HG03139 (cell line): Measurements from ENCODE around the gene CDK4.
"Not testable (repeated sequence)": the region's sequence is repeated elsewhere in the genome, so short reads cannot be mapped to it uniquely, and the experiment has no call there.

ENCODE experiments used
- ATAC-seq: cut with Tn5 transposase; IDR thresholded peaks from one replicate; pipeline ENCODE4 v1.9.1; 2021; ENCODE audit not compliant: unreplicated experiment

The CDK4 gene

DNA sequence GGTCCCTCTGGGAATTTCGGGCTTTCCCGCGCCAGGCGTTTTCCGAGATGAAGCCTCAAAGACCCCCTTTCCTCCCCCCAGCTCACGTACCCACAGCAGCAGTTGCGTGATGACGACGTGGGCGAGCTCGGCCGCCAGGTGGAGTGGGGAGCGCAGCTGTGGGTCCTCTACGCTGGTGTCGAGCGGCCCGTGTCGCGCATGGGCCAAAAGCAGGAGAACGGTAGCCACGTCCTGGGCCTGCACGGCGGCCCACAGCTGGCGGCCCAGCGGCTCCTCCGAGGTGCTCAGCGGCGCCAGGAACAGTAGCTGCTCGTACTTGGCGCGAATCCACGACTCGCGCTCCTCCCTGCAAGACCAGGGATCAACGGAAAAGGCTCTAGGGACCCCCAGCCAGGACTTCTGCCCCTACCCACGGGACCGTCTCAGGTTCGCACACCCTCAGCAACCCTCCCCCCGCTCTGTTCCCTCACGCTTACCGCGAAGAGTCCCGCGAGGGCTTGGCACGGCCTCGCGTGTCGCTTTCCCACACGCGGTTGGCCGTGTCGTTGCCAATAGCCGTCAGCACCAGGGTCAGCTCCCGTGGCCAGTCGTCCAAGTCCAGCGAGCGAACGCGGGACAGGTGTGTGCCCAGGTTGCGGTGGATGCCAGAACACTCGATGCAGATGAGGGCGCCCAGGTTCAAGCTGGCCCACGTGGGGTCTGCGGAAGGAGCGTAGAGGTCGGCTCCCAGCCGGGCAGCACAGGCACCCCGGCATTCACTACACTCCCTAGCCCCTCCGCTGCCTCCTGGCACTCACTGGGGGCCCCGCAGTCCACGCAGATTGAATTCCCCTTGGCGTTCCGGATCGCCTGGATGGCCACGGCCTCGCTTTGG, 25.0 kb downstream of the CDK4 start:
- ATAC-seq = no peak

DNA sequence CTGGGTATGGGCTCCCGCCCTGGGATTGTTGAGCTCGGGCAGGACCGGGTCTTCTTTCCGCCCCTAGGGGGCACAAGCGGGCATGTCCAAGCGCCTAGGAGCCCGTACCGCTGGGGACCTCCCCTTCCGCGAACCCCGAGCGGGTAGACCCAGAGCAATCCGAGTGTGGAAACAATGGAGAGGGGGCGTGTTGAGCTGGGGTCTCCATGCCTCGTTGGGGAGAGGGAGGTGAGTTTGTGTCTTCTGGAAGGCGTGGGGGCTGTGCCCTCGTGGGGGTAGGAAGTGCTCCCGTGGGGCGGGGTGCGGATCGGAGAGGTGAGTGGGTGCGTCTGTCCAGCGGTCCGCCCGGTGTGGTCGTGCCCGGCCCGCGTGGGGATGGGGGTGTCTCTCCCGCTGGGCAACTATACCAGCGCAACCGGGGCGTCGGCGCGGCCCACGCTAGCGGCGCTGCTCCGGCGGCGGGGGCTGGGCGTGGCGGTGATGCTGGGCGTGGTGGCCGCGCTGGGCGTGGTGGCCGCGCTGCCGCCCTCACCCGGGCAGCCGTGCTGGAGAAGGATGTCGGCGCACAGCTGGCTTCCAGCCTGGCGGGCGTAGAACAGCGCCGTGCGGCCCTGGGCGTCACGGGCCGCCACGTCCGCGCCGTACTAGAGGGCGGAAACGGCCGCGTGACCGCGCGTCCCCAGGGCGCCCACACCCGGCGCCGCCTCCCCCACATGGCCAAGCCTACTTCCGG, 25.8 kb downstream of the CDK4 start:
- no peak for ATAC-seq

DNA sequence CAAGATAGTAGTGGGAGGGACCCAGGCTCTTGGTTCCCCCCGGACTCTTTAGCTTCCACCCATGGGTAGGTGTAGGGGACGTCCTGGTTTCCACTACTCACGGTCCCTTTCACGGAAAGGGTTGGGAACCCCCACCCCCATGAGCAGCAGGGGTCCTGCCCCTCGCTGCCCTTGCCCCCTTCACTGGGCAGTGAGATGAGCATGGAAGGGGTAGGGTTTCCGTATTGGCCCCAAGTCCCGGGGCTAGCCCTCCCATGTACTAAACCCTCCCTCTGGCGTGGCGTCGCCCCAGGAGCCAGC, 26.3 kb downstream of the CDK4 start:
- no peak for ATAC-seq

DNA sequence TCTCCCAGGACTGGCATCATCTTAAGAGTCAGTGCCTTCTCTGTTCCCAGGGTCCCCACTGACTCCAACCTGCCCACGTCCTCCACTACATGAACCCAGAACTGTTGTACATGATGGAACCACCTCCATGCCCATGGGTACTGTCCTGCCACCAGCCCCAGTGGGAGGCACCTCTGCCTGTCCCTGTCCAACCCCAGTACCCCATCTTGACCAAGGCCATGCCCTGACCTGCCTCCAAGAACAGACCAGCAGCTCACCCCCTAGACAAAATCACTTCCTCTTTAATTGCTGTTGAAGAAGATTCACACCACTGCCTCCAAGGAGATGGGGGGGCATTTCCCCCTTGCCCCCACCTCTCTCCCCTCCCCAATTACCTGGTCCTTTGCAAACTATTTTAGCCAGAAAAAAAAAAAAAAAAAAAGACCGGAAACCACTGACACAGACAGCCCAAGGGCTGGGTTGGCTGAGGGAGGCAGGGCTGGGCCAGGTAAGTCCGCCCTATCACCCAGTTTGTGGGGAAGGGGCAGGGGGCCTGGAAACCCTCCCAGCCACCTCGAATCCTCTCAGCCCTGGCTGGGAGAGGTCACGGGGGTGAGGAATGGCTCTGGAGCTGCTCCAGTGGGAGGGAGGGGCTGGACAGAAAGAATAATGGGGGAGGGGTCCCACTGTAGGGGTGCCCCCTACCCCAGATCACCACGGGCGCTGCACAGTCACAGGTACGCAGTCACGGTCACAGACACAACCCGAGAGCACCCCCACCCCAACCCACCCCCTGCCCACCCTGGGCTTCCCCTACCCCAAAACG, 27.0 kb downstream of the CDK4 start:
- ATAC-seq = no peak

DNA sequence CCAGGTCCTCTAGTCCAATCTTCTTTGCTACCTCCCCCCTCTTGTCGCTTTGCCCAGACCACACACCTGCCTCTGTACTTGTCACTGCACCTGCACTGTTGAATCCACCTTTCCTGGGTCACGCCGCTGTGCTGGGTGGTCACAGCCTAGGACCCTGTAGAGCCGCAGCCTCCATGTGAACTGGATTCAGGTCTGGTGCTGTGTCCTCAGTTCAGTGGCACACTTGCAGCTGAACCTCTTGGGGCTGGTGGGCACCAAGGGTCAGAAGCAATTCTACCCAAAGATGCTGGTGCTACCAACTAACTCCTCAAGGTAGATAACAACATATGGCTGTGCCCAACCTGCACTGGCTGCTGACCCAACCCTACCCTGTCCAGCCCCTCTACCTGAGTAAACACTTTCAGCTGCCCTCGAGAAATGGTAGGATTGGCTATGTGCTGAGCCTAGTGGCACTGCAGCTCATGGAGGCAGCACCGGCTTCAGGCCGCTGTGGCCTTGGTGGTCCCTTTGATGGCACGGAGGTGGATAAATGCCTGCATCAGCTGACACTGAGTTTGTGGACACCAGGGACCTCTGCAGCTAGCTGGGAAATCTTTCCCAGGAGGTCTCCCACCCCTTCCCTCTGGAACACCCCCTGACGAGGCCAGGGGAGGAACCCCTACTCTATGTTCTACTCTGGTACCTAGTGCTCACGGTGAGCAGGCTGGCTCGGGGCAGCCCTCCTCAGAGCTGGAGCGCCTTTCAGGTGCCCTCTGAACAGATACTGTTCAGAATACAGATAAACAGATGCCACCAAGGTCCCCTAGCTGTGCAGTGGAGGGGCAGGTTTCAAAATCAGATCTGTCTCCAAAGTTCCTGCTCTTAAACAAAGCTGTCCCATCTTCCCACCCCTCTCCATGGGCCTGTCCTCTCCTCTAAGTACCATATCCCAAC, 27.8 kb downstream of the CDK4 start:
- no peak for ATAC-seq

DNA sequence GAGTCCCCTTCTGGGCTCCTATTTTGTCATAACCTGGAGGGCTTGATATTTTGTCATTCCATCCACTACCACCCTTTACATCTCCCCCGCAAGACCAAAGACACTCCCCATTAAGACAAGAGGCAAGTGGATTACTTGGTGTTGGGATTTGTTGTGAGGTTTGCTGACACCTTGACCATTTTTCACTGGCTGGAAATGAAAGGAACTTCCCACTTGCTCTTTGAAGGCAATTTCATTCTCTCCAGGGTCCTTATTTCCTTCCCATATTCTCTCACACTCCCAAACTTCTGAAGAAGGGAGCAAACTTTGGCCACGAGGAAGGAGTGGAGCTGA, 28.5 kb downstream of the CDK4 start:
- no peak for ATAC-seq

DNA sequence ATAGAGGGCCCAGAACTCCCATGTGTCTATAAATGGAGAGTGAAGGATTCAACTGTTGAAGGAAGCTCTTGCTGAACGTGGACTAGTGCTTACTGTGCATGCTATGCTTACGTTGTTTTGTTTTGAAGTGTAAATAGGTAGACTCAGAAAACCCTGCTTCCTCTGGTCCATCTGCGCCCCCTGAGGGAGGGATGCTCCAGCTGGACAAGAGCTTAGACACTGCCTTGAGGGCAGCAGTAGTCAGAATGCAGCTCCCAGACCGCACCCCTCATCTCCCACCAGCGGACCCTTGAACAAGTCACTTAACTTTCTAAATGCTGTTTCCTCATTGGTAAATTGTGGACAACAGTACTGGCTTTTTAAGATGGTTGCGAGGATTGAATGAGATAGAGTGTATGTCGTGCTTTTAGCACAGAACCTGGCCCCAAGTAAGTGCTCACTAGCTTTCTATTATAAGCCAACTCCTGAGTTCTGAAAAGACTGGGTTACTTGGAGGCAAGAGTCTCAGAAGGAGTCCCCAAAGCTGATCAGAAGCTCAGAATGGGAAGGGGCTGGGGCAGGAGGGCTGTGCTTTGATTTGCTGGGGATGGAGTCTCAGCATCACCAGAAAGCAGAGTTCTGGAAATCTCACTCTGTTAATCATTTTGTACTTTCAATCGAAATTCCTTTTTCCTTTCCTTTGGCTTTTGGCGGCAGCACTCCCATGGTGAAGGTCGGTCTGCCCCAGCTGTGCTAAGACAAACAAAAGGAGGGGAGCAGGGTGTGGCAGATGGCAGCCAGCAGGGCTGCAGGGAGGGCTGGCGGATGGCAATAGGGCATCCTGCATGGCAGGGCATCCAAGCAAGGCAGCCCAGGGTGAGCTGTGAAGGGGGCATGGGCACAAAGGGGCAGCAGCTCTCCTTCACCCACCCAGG, 29.1 kb downstream of the CDK4 start:
- ATAC-seq = no peak

DNA sequence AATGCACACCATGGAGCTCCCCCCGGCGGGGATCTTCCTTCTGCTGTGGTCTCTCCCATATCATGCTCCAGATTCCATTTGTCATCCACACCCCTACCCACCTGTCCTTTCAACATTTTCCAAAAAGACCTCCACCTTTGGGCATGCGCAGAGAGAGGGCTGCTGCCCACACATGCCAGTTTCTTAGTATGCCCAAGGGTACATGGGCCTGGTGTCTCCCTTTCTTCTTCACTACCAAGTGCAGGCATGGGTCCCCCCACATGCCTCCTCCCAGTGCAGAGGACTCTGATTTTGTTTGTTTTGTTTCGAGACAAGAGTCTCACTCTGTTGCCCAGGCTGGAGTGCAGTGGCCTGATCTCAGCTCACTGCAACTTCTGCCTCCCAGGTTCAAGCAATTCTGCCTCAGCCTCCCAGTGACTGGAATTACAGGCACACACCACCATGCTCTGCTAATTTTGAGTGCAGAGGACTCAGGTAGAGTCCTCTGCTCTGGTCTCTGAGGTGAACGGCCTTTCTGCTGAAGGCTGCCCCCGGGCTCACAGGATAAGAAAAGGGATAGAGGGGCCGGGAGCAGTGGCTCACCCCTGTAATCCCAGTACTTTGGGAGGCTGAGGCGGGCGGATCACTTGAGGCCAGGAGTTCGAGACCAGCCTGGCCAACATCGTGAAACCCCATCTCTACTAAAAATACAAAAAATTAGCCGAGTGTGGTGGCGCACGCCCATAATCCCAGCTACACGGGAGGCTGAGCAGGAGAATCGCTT, 30.1 kb downstream of the CDK4 start:
- ATAC-seq = not testable (repeated sequence)

DNA sequence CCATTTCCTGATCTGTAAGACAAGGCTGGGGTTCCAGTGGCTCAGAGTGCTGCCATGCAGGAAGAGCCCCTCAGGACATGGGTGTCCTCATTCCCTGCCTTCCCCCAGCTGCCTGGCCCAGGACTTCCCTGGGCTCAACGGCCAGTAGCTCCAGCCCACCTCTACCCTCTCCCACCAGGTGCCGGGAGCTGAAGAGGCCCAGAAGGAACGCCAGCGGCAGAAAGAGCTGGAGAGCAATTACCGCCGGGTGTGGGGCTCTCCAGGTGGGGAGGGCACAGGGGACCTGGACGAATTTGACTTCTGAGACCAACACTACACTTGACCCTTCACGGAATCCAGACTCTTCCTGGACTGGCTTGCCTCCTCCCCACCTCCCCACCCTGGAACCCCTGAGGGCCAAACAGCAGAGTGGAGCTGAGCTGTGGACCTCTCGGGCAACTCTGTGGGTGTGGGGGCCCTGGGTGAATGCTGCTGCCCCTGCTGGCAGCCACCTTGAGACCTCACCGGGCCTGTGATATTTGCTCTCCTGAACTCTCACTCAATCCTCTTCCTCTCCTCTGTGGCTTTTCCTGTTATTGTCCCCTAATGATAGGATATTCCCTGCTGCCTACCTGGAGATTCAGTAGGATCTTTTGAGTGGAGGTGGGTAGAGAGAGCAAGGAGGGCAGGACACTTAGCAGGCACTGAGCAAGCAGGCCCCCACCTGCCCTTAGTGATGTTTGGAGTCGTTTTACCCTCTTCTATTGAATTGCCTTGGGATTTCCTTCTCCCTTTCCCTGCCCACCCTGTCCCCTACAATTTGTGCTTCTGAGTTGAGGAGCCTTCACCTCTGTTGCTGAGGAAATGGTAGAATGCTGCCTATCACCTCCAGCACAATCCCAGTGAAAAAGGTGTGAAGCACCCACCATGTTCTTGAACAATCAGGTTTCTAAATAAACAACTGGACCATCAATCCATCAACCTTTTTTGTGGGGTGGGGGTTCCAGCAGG, 31.2 kb downstream of the CDK4 start:
- no peak for ATAC-seq

DNA sequence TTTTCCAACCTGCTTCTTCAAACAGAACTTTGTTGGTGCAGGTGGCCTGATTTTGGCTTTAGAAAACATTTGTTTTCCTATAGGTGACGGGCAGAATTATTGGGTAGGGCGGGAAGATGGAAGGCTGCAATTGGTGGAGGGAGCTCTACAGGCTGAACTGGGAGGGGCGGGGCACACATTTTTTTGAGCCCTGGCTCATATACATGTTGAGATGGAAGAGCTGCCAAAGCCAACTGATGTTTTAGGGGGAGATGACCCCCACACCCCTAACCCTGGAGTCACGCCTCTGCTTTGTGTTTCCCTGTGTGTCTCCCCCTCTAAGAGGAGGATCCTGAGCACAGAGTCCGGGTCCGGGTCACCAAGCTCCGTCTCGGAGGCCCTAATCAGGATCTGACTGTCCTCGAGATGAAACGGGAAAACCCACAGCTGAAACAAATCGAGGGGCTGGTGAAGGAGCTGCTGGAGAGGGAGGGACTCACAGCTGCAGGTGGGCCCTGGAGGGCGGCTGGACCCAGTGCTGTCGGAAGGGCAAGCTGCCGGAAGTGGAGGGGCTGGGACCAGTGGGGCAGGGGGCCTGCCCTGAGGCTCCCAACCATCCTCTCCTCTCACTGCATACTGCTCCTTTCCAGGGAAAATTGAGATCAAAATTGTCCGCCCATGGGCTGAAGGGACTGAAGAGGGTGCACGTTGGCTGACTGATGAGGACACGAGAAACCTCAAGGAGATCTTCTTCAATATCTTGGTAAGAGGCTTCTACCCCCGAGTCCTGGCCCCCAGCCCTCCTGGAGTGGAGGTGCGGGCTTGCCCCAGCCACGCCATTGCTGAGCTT, 32.1 kb downstream of the CDK4 start:
- no peak for ATAC-seq

DNA sequence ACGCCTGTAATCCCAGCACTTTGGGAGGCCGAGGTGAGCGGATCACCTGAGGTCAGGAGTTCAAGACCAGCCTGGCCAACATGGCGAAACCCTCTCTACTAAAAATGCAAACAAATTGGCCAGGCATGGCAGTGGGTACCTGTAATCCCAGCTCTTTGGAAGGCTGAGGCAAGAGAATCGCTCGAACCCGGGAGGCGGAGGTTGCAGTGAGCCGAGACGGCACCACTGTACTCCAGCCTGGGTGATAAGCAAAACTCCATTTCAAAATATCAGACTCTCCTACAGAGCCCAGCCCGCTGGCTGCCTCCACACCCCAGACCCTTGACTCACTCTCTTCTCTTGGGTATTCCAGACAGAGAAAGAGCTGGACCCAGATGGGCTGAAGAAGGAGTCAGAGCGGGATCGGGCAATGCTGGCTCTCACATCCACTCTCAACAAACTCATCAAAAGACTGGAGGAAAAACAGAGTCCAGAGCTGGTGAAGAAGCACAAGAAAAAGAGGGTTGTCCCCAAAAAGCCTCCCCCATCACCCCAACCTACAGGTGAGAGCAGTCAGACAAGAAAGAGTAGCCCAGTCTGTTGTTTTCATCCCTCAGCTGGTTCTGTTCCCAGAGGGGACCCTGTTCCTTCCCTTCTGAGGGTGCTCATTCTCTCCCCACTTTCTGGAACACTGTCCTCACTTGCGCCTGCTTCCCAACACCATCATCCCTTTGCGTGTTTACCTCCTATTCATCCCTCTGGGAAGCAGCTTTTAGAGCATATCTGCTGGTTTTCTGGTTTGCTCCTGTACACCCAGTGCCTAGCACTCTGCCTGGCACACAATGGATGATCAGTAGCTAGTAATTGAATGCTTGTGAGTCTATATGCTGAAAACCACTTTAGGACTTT, 33.2 kb downstream of the CDK4 start:
- ATAC-seq = no peak

DNA sequence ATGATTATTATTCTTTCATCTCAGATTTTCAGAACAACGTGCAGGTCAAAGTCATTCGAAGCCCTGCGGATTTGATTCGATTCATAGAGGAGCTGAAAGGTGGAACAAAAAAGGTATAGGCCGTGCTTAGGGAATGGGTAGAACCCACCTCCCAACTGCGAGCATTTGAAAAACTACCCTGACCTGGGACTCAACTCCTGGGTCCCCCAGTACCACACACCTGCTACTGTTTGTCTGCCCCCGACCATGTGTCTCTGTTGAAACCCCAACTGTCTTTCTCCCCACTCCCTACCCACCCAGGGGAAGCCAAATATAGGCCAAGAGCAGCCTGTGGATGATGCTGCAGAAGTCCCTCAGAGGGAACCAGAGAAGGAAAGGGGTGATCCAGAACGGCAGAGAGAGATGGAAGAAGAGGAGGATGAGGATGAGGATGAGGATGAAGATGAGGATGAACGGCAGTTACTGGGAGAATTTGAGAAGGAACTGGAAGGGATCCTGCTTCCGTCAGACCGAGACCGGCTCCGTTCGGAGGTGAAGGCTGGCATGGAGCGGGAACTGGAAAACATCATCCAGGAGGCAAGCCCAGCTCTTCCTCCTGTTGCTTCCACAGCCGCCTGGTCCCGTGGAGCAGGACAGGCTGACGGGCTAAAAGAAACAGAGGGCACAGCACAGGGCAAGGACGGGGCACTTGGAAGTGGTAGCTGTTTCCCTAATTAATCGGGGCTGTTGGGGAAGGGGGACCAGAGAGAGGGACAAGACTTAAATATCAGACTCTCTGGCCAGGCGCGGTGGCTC, 34.1 kb downstream of the CDK4 start:
- ATAC-seq = no peak

DNA sequence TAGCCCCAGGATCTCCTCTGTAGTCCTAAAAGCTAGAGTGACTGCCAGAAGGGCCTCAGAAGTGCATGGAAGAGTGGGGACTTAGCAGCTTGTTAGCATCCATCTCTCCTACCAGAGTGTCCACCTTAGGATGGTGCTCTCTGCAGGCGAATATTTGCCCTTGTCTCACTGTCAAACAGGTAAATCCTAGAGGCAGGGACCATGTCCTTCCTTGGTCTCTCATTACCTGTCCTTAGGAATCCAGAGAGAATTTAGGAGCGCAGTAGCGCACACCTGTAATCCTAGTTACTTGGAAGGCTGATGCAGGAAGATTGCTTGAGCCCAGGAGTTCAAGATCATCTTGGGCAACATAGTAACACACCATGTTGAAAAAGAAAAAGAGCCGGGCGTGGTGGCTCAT, 35.0 kb downstream of the CDK4 start:
- no peak for ATAC-seq

DNA sequence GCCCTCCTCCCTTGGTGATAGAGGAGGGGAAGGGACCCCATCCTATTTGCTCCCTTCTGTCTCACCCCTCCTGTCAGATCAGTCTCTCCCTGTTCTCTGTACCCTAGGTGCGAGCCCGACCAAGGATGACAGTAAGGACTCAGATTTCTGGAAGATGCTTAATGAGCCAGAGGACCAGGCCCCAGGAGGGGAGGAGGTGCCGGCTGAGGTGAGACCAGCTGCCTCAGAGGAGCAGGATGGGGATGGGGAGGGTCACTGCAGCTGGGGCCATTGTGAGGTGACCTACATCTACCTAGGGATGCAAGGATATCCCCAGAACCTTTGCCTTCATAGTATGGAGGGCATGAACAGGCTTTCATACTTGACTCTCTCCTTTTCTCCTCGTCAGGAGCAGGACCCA, 35.8 kb downstream of the CDK4 start:
- ATAC-seq = no peak

DNA sequence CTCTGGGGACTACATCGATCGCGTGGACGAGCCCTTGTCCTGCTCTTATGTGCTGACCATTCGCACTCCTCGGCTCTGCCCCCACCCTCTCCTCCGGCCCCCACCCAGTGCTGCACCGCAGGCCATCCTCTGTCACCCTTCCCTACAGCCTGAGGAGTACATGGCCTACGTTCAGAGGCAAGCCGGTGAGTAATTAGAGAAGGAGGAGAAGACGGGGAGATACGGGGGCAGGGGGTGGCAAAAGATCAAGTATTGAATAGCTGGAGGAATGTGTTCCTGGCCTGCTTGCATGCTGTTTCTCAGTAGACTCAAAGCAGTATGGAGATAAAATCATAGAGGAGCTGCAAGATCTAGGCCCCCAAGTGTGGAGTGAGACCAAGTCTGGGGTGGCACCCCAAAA, 36.3 kb downstream of the CDK4 start:
- no peak for ATAC-seq
